ENCODE measurements around the gene LIFR. TPM values are rescaled to one million over a fixed set of nuclear protein-coding genes. Genes with fewer than 3 reads are reported as not detected.

The LIFR gene
- total RNA-seq, 2 donors from 2014 or later: 68.5 to 120 TPM

GRCh38 chr5:38546691-38547146, 9.7 kb downstream of the LIFR start:
- H3K27me3 ChIP-seq (replicated peaks; ENCODE audit: insufficient read depth): no peaks in the 10 kb centered on the region
- no peaks in the 10 kb centered on the region for H3K9me3 ChIP-seq
- H3K4me3 ChIP-seq: no peak overlapping the region
- no peak overlapping the region for H3K27ac ChIP-seq
- TF ChIP-seq POLR2A (IDR thresholded peaks at IDR 0.05) (no peak), POLR2AphosphoS5 (IDR thresholded peaks at IDR 0.05) (no peak), CTCF (IDR thresholded peaks at IDR 0.05) (no peak)
- intact Hi-C loops (cut with DNase I): no loop called here
- H3K4me1 ChIP-seq (replicated peaks): no peaks in the 10 kb centered on the region
- no peaks in the 10 kb centered on the region for H3K36me3 ChIP-seq
- 69% methylated on average over 2 of the region's 2 CpGs for WGBS
- no peak for DNase-seq (ENCODE audit: low spot score)

- WGBS: 97% methylated on average over 4 of the region's 4 CpGs
- intact Hi-C loops (cut with DNase I): no loop called here
- Histone ChIP-seq H3K4me3 (no peak overlapping the region), H3K9me3 (no peaks in the 10 kb centered on the region), H3K4me1 (replicated peaks) (no peaks in the 10 kb centered on the region), H3K36me3 (no peaks in the 10 kb centered on the region), H3K27ac (no peak overlapping the region), H3K27me3 (replicated peaks; ENCODE audit: insufficient read depth) (no peaks in the 10 kb centered on the region)
- no peak for DNase-seq (ENCODE audit: low spot score)
- TF ChIP-seq CTCF (IDR thresholded peaks at IDR 0.05) (no peak), POLR2AphosphoS5 (IDR thresholded peaks at IDR 0.05) (no peak), POLR2A (IDR thresholded peaks at IDR 0.05) (no peak)
Measured at GRCh38 chr5:38543886-38544285, 12.6 kb downstream of the LIFR start.

- intact Hi-C loops (cut with DNase I): no loop called here
- TF ChIP-seq POLR2A (IDR thresholded peaks at IDR 0.05) (no peak), POLR2AphosphoS5 (IDR thresholded peaks at IDR 0.05) (no peak), CTCF (IDR thresholded peaks at IDR 0.05) (no peak)
- H3K4me1 ChIP-seq (replicated peaks): no peaks in the 10 kb centered on the region
Measured at GRCh38 chr5:38543074-38543473, 13.4 kb downstream of the LIFR start.

GRCh38 chr5:38541174-38541725, 15.2 kb downstream of the LIFR start:
- DNase-seq (ENCODE audit: low spot score): no peak
- H3K9me3 ChIP-seq: no peaks in the 10 kb centered on the region
- WGBS: 66% methylated on average over 2 of the region's 2 CpGs
- intact Hi-C loops (cut with DNase I): no loop called here
- no peaks in the 10 kb centered on the region for H3K36me3 ChIP-seq
- H3K27me3 ChIP-seq (replicated peaks; ENCODE audit: insufficient read depth): no peaks in the 10 kb centered on the region
- peak overlapping the region in 1 of 2 donors; percentile 10 for H3K27ac ChIP-seq
- TF ChIP-seq CTCF (IDR thresholded peaks at IDR 0.05) (no peak), POLR2AphosphoS5 (IDR thresholded peaks at IDR 0.05) (no peak), POLR2A (IDR thresholded peaks at IDR 0.05) (no peak)
- H3K4me1 ChIP-seq (replicated peaks): no peaks in the 10 kb centered on the region
- no peak overlapping the region for H3K4me3 ChIP-seq

More at GRCh38 chr5:38543074-38543473, 13.4 kb downstream of the LIFR start:
- H3K27me3 ChIP-seq (replicated peaks; ENCODE audit: insufficient read depth): no peaks in the 10 kb centered on the region
- H3K36me3 ChIP-seq: no peaks in the 10 kb centered on the region
- H3K27ac ChIP-seq: no peak overlapping the region
- no peak for DNase-seq (ENCODE audit: low spot score)
- H3K9me3 ChIP-seq: no peaks in the 10 kb centered on the region
- WGBS: 92% methylated on average over 2 of the region's 2 CpGs
- no peak overlapping the region for H3K4me3 ChIP-seq

GRCh38 chr5:38540314-38540713, 16.1 kb downstream of the LIFR start:
- H3K9me3 ChIP-seq: no peaks in the 10 kb centered on the region
- WGBS: 32% methylated on average over 6 of the region's 6 CpGs
- no peaks in the 10 kb centered on the region for H3K36me3 ChIP-seq
- H3K4me3 ChIP-seq: no peak overlapping the region
- peak overlapping the region in 1 of 2 donors; percentile 10 for H3K27ac ChIP-seq
- no peaks in the 10 kb centered on the region for H3K4me1 ChIP-seq (replicated peaks)
- DNase-seq (ENCODE audit: low spot score): no peak
- intact Hi-C loops (cut with DNase I): no loop called here
- no peaks in the 10 kb centered on the region for H3K27me3 ChIP-seq (replicated peaks; ENCODE audit: insufficient read depth)
- no peak for TF ChIP-seq POLR2AphosphoS5 (IDR thresholded peaks at IDR 0.05)
- TF ChIP-seq POLR2A (IDR thresholded peaks at IDR 0.05): no peak
- no peak for TF ChIP-seq CTCF (IDR thresholded peaks at IDR 0.05)

All from prostate gland (tissue), 2 donors.